GM18526 (cell line): ENCODE data around the gene MARS1.

Experiments
- POLR2A ChIP-seq: IDR thresholded peaks from 3 replicates; pipeline ENCODE4 v1.6.1; 2011; ENCODE audit not compliant: insufficient read length; ENCODE audit errors: extremely low read depth

MARS1 gene

GRCh38 chr12:57554453-57554852 lies 66.6 kb downstream of the MARS1 start:
- no peak for TF ChIP-seq POLR2A

DNA sequence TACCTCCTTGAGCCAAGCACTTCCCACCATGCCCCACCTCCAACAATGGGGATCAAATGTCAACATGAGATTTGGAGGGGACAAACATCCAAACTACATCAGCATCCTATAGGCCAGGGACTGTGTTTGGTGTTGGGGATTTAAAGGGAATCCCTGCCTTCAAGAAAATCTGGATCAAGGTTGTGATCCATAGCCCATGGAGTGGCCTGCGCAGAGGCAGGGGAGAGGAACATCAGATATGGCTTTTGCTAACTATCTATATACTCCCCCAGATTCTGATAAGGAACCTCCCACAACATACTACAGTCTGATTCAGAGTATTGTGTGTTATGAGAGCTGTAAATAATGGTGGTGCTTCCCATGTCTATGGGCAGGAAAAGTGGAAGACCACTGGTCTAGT lies 67.0 kb downstream of the MARS1 start:
- TF ChIP-seq POLR2A = no peak

DNA sequence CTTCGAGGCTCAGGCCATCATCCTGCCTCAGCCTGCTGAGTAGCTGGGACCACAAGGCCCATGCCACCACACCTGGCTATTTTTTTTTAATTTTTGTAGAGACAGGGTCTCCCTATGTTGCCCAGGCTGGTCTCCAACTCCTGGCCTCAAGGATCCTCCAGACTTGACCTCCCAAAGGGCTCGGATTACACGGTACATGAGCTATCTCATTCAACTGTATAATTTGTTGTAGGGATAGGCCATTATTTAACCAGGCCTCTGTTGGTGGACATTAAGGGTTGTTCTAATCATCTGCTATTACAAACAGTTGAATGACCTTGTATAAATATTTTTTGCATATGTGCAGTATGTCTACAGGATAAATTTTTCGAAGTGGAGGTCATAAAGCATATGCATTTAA lies 71.0 kb downstream of the MARS1 start:
- no peak for TF ChIP-seq POLR2A

DNA sequence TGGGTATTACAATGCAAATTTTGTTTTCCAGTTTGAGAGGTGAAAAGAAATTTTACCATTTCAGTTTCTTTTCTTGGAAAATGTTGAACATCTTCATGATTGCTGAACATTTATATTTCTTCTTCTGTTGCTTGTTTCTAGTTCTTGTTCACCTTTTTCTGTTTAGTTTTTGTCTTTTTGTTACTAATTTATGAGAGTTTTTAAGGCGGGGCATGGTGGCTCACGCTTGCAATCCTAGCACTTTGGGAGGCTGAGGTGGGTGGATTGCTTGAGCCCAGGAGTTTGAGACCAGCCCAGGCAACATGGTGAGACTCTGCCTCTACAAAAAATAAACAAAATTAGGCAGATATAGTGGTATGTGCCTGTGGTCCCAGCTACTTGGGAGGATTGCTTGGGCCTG lies 72.6 kb downstream of the MARS1 start:
- TF ChIP-seq POLR2A = no peak

- no peak for TF ChIP-seq POLR2A
These were observed 75.5 kb downstream of the MARS1 start for GRCh38 chr12:57563358-57563757.

- TF ChIP-seq POLR2A = no peak
These were observed 76.4 kb downstream of the MARS1 start for GRCh38 chr12:57564178-57564740.
